H9 (cell line): ENCODE measurements around the gene CADPS2. TPM values are rescaled to one million over a fixed set of nuclear protein-coding genes. Genes with fewer than 3 reads are reported as not detected.

Experiments used
- DNase-seq: peaks from one replicate; pipeline ENCODE4 v3.0.0-alpha.2; 2017
- H2AFZ ChIP-seq: one replicate; pipeline ENCODE4 v1.6.1; 2013; ENCODE audit warnings: mild to moderate bottlenecking, low read length, control low read depth, moderate library complexity
- H2AK5ac ChIP-seq: 2 replicates; pipeline ENCODE4 v1.6.1; 2013; ENCODE audit warnings: low read length, control low read depth, mixed read lengths; ENCODE audit not compliant: insufficient read length
- H2BK120ac ChIP-seq: one replicate; pipeline ENCODE4 v1.6.1; 2013; ENCODE audit warnings: low read depth, mild to moderate bottlenecking, low read length, control low read depth, inconsistent platforms; ENCODE audit not compliant: poor library complexity, severe bottlenecking
- H2BK12ac ChIP-seq: 2 replicates; pipeline ENCODE4 v1.6.1; 2013; ENCODE audit warnings: low read length, control low read depth, mixed read lengths, low read depth; ENCODE audit not compliant: insufficient read length
- H2BK15ac ChIP-seq: 2 replicates; pipeline ENCODE4 v1.6.1; 2013; ENCODE audit warnings: low read depth, low read length, control low read depth
- H2BK20ac ChIP-seq: one replicate; pipeline ENCODE4 v1.6.1; 2013; ENCODE audit warnings: low read depth, mild to moderate bottlenecking, low read length, control low read depth, inconsistent platforms; ENCODE audit not compliant: poor library complexity, severe bottlenecking
- H2BK5ac ChIP-seq: 2 replicates; pipeline ENCODE4 v1.6.1; 2013; ENCODE audit warnings: low read length, control low read depth, mixed read lengths; ENCODE audit not compliant: insufficient read length
- H3K14ac ChIP-seq: 2 replicates; pipeline ENCODE4 v1.6.1; 2013; ENCODE audit warnings: low read length, control low read depth; ENCODE audit not compliant: insufficient read depth
- H3K18ac ChIP-seq: 2 replicates; pipeline ENCODE4 v1.6.1; 2013; ENCODE audit warnings: low read depth, mild to moderate bottlenecking, mixed read lengths, low read length, control low read depth; ENCODE audit not compliant: insufficient read length
- H3K23ac ChIP-seq: 2 replicates; pipeline ENCODE4 v1.6.1; 2013; ENCODE audit warnings: low read length, control low read depth, mixed read lengths, low read depth; ENCODE audit not compliant: insufficient read length
- H3K23me2 ChIP-seq: 2 replicates; pipeline ENCODE4 v1.6.1; 2013; ENCODE audit warnings: low read depth, mild to moderate bottlenecking, mixed read lengths, low read length, control low read depth; ENCODE audit not compliant: insufficient read length, poor library complexity, severe bottlenecking
- H3K27ac ChIP-seq: 2 replicates; pipeline ENCODE4 v1.5.1; 2013; ENCODE audit warnings: low read length, control low read depth, mixed read lengths, low read depth; ENCODE audit not compliant: insufficient read length
- H3K27me3 ChIP-seq: 2 replicates; pipeline ENCODE4 v1.6.1; 2013; ENCODE audit warnings: low read length, control low read depth, inconsistent platforms; ENCODE audit not compliant: insufficient read depth
- H3K4ac ChIP-seq: 2 replicates; pipeline ENCODE4 v1.6.1; 2013; ENCODE audit warnings: low read depth, mild to moderate bottlenecking, control low read depth, inconsistent platforms, low read length, moderate library complexity
- H3K4me1 ChIP-seq: 2 replicates; pipeline ENCODE4 v1.6.1; 2013; ENCODE audit warnings: low read length, control low read depth, inconsistent platforms; ENCODE audit not compliant: insufficient read depth
- H3K4me2 ChIP-seq: 2 replicates; pipeline ENCODE4 v1.6.1; 2013; ENCODE audit warnings: low read length, control low read depth, mixed read lengths; ENCODE audit not compliant: insufficient read length, insufficient read depth
- H3K56ac ChIP-seq: 2 replicates; pipeline ENCODE4 v1.6.1; 2013; ENCODE audit warnings: low read depth, mild to moderate bottlenecking, mixed read lengths, low read length, control low read depth; ENCODE audit not compliant: insufficient read length
- H3K79me1 ChIP-seq: 2 replicates; pipeline ENCODE4 v1.6.1; 2013; ENCODE audit warnings: low read depth, mild to moderate bottlenecking, moderate library complexity, low read length, control low read depth, inconsistent platforms; ENCODE audit not compliant: insufficient read depth, poor library complexity, severe bottlenecking
- H3K79me2 ChIP-seq: 2 replicates; pipeline ENCODE4 v1.6.1; 2013; ENCODE audit warnings: low read length, control low read depth, inconsistent platforms; ENCODE audit not compliant: insufficient read depth
- H3K9ac ChIP-seq: 2 replicates; pipeline ENCODE4 v1.6.1; 2013; ENCODE audit warnings: low read length, control low read depth, mixed read lengths; ENCODE audit not compliant: insufficient read length; ENCODE audit errors: extremely low read depth
- H3K9me3 ChIP-seq: one replicate; pipeline ENCODE4 v1.6.1; 2013; ENCODE audit warnings: low read depth, low read length, inconsistent platforms; ENCODE audit not compliant: control insufficient read depth
- H3T11ph ChIP-seq: one replicate; pipeline ENCODE4 v1.6.1; 2013; ENCODE audit warnings: mild to moderate bottlenecking, low read length, control low read depth, inconsistent platforms
- H4K20me1 ChIP-seq: one replicate; pipeline ENCODE4 v1.6.1; 2013; ENCODE audit not compliant: control insufficient read depth, insufficient read length, insufficient read depth
- H4K5ac ChIP-seq: 2 replicates; pipeline ENCODE4 v1.6.1; 2013; ENCODE audit warnings: low read depth, mild to moderate bottlenecking, mixed read lengths, low read length, control low read depth; ENCODE audit not compliant: insufficient read length
- H4K8ac ChIP-seq: replicated peaks from 2 replicates; pipeline ENCODE4 v1.6.1; 2013; ENCODE audit warnings: low read length, control low read depth, mixed read lengths, low read depth; ENCODE audit not compliant: insufficient read length
- H4K91ac ChIP-seq: 2 replicates; pipeline ENCODE4 v1.6.1; 2013; ENCODE audit warnings: low read depth, mild to moderate bottlenecking, moderate library complexity, mixed read lengths, low read length, control low read depth; ENCODE audit not compliant: insufficient read length
- H3K27ac Mint-ChIP-seq, 3 experiments: 2 replicates in 2 of 3; 3 replicates in 1 of 3; pipeline ENCODE4 v1.8.0; 2020 to 2021; ENCODE audit warnings: mixed read lengths in 3 of 3, mild to moderate bottlenecking in 1 of 3, moderate library complexity in 1 of 3
- H3K27me3 Mint-ChIP-seq: 2 replicates; pipeline ENCODE4 v1.8.0; 2021; ENCODE audit warnings: low read depth, mild to moderate bottlenecking, moderate library complexity, mixed read lengths
- H3K36me3 Mint-ChIP-seq, 3 experiments: 2 replicates in 2 of 3; 3 replicates in 1 of 3; pipeline ENCODE4 v1.8.0; 2020 to 2021; ENCODE audit warnings: low read depth in 3 of 3, mixed read lengths in 3 of 3; ENCODE audit not compliant: insufficient read depth in 1 of 3
- H3K4me1 Mint-ChIP-seq, 2 experiments: 2 replicates each; pipeline ENCODE4 v1.8.0; 2020; ENCODE audit warnings: mixed read lengths in 2 of 2
- H3K4me3 Mint-ChIP-seq, 2 experiments: 2 replicates in 1 of 2; 3 replicates in 1 of 2; pipeline ENCODE4 v1.8.0; 2020 to 2021; ENCODE audit warnings: mild to moderate bottlenecking in 2 of 2, mixed read lengths in 2 of 2, moderate library complexity in 1 of 2
- H3K9me3 Mint-ChIP-seq, 2 experiments: 2 replicates in 1 of 2; 3 replicates in 1 of 2; pipeline ENCODE4 v1.8.0; 2020; ENCODE audit warnings: mild to moderate bottlenecking in 2 of 2, mixed read lengths in 2 of 2, moderate library complexity in 1 of 2
- WGBS: extraction: QIAGEN DNeasy Blood & Tissue Kit; methylation state at CpG from one replicate; pipeline ENCODE4 v1.1.7; 2013; ENCODE audit warnings: missing lambda C conversion rate, low lambda C conversion rate, mixed read lengths; ENCODE audit not compliant: insufficient read length; ENCODE audit errors: extremely low coverage; 5-methylcytosine and 5-hydroxymethylcytosine counted together
- total RNA-seq: library from RNA; stranded (reverse); gene quantifications from 2 replicates; pipeline ENCODE4 v1.2.1, GENCODE V29; 2021
- TF ChIP-seq, protein P1 (sequence below): fragments of 200-600 bp; sonication (generic); conservative IDR thresholded peaks from 3 replicates; pipeline ENCODE4 v1.8.0; 2021; ENCODE audit warnings: antibody characterized with exemption, mild to moderate bottlenecking

The CADPS2 gene
- total RNA-seq, 1 experiment from 2014 or later = 7.1 TPM

DNA sequence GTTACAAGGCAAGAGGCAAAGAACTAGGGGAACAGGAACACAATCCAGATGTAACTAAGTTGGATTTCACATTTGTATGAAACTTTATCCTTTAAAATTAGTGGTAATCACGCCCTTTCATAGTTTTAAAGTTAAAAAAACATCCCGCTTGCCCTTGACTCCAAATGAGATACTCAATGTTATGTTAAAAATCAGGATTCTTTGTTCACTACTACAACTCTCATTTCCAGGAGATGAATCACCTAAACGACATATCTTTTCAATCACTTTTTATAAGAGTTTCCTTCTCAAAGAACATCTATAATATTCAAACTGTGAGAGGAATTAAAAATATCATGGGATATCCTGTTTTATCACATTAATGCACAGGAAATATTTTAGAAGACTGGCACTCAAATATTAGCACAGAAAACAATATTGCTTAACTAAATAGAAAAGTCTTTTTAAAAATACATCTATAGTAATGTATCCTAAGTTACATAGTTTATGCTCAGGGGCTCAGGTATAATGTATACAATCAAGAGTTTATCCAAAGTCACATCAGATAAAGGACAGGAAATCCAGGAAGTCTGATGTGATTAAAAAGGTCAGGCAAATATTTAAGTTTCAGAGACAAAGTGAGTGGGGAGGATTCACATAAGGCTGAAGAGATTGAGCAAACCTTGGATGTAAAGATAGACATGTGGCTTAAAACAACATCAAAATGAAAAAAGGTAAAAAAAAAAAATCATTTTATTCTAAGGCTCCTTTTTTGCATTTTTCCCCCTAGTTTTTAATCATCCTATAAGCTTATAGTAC lies 41.9 kb downstream of the CADPS2 start:
- Histone ChIP-seq H3K4me2 (no peak overlapping the region), H3K14ac (no peak overlapping the region), H4K91ac (no peak overlapping the region), H2BK120ac (no peak overlapping the region), H2BK5ac (no peak overlapping the region), H2BK15ac (no peak overlapping the region), H3K27ac (no peak overlapping the region), H3K9me3 (no peaks in the 10 kb centered on the region), H3K18ac (no peak overlapping the region), H3K9ac (no peak overlapping the region), H4K20me1 (no peaks in the 10 kb centered on the region), H3K23me2 (no peaks in the 10 kb centered on the region), H3K79me2 (no peaks in the 10 kb centered on the region), H4K8ac (no peak overlapping the region), H3K23ac (no peak overlapping the region), H2AFZ (no peak overlapping the region), H3K79me1 (no peaks in the 10 kb centered on the region), H3K4me1 (peaks cover 3% of the 10 kb centered on the region; the same call in 1 of the 2 replicates), H3K27me3 (no peaks in the 10 kb centered on the region), H2AK5ac (no peak overlapping the region), H3K4ac (no peak overlapping the region), H2BK20ac (no peak overlapping the region), H2BK12ac (no peak overlapping the region), H3T11ph (no peak overlapping the region), H3K56ac (no peak overlapping the region), H4K5ac (no peak overlapping the region)
- no CpG with 5 or more reads among the region's 3 CpGs for WGBS
- Mint-ChIP-seq H3K36me3 (peaks cover 0 to 5% (median 0%) of the 10 kb centered on the region in 3 experiments; a peak in 2 of 7 replicates), H3K27ac (no peak overlapping the region), H3K27me3 (no peaks in the 10 kb centered on the region), H3K4me3 (no peak overlapping the region), H3K9me3 (no peaks in the 10 kb centered on the region), H3K4me1 (peaks cover 12 to 18% of the 10 kb centered on the region in 2 experiments)
- DNase-seq = no peak
- TF ChIP-seq, protein P1, sequence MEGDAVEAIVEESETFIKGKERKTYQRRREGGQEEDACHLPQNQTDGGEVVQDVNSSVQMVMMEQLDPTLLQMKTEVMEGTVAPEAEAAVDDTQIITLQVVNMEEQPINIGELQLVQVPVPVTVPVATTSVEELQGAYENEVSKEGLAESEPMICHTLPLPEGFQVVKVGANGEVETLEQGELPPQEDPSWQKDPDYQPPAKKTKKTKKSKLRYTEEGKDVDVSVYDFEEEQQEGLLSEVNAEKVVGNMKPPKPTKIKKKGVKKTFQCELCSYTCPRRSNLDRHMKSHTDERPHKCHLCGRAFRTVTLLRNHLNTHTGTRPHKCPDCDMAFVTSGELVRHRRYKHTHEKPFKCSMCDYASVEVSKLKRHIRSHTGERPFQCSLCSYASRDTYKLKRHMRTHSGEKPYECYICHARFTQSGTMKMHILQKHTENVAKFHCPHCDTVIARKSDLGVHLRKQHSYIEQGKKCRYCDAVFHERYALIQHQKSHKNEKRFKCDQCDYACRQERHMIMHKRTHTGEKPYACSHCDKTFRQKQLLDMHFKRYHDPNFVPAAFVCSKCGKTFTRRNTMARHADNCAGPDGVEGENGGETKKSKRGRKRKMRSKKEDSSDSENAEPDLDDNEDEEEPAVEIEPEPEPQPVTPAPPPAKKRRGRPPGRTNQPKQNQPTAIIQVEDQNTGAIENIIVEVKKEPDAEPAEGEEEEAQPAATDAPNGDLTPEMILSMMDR = no peak
